K562 (cell line): ENCODE results near the gene TNIK. TPM values are rescaled to one million over a fixed set of nuclear protein-coding genes. Genes with fewer than 3 reads are reported as not detected.

Source experiments
- ATAC-seq: fragments of 200-7000 bp; cut with Tn5 transposase; 3 replicates; pipeline ENCODE4 v1.9.1; 2020; ENCODE audit warnings: moderate library complexity
- BruUV-seq: library from RNA; stranded (reverse); fragments of 400-500 nt; replicated peaks from 2 replicates; lab custom pipeline; 2021; lab: Mats Ljungman, UMichigan
- CTCF ChIA-PET: fragments of 300-600 bp; formaldehyde crosslinking; extraction: SDS; loops from one replicate; lab custom pipeline; 2021; ENCODE audit warnings: low intra/inter-chr PET ratio; lab: Yijun Ruan, JAX
- POLR2A ChIA-PET: fragments of 300-600, 350-650 bp; sonication (Branson Sonifier 250); formaldehyde crosslinking; extraction: SDS; loops from one replicate; lab custom pipeline; 2021; ENCODE audit warnings: antibody characterized with exemption, inconsistent platforms; lab: Yijun Ruan, JAX
- DNase-seq, 4 experiments: peaks; one replicate each; pipeline versions ENCODE4 v3.0.0 to v3.0.0-alpha.2; 2011 to 2018; ENCODE audit warnings: low spot score in 3 of 4, mixed read lengths in 3 of 4; ENCODE audit errors: extremely low read depth in 1 of 4
- FAIRE-seq: peaks from 2 replicates; lab custom pipeline; 2011; peaks lifted over from hg19 to GRCh38; lab: Jason Lieb, UNC
- H2AFZ ChIP-seq: 2 replicates; pipeline ENCODE4 v1.6.0; 2011; ENCODE audit warnings: low read depth, low read length, control low read depth, inconsistent platforms
- H3K27ac ChIP-seq: fragments of 200-600 bp; 3 replicates; pipeline ENCODE4 v1.8.0; 2011; ENCODE audit warnings: low read depth, mild to moderate bottlenecking, control low read depth, inconsistent platforms, low read length, moderate library complexity, mixed read lengths; ENCODE audit errors: extremely low read depth
- H3K27me3 ChIP-seq, 2 experiments: fragments of 300-600 bp in 1 of 2; 2 replicates in 1 of 2; 3 replicates in 1 of 2; pipeline versions ENCODE4 v1.6.0 to v1.8.0; 2011; ENCODE audit warnings: inconsistent platforms in 2 of 2, low read length in 2 of 2, mild to moderate bottlenecking in 1 of 2, mixed read lengths in 1 of 2, moderate library complexity in 1 of 2; ENCODE audit not compliant: control insufficient read depth in 2 of 2, insufficient read depth in 2 of 2
- H3K36me3 ChIP-seq: fragments of 300-600 bp; 3 replicates; pipeline ENCODE4 v1.8.0; 2011; ENCODE audit warnings: mild to moderate bottlenecking, low read length, inconsistent platforms; ENCODE audit not compliant: control insufficient read depth, insufficient read depth
- H3K4me1 ChIP-seq, 2 experiments: fragments of 200-600 bp in 1 of 2; replicated peaks in 1 of 2; 2 replicates in 1 of 2; 3 replicates in 1 of 2; pipeline versions ENCODE4 v1.5.1 to v1.8.0; 2011; ENCODE audit warnings: inconsistent platforms in 2 of 2, low read length in 2 of 2, mild to moderate bottlenecking in 1 of 2, mixed read lengths in 1 of 2, moderate library complexity in 1 of 2; ENCODE audit not compliant: control insufficient read depth in 2 of 2, insufficient read depth in 2 of 2
- H3K4me2 ChIP-seq: 2 replicates; pipeline ENCODE4 v1.6.1; 2011; ENCODE audit warnings: low read length, control low read depth, inconsistent platforms, mixed read lengths; ENCODE audit not compliant: insufficient read depth
- H3K4me3 ChIP-seq: fragments of 200-600 bp; sonication (generic), shearing (Covaris generic); 2 replicates; pipeline ENCODE4 v1.5.1; 2016; ENCODE audit warnings: control low read depth, inconsistent platforms
- H3K79me2 ChIP-seq: fragments of 200-600 bp; 3 replicates; pipeline ENCODE4 v1.8.0; 2011; ENCODE audit warnings: low read length, inconsistent platforms; ENCODE audit not compliant: control insufficient read depth, insufficient read depth
- H3K9ac ChIP-seq, 2 experiments: 2 replicates each; pipeline versions ENCODE4 v1.6.0 to v1.6.1; 2011; ENCODE audit warnings: low read depth in 2 of 2, low read length in 2 of 2, control low read depth in 1 of 2, inconsistent platforms in 1 of 2, mild to moderate bottlenecking in 1 of 2, mixed read lengths in 1 of 2; ENCODE audit not compliant: insufficient read depth in 1 of 2
- H3K9me1 ChIP-seq: one replicate; pipeline ENCODE4 v1.6.0; 2011; ENCODE audit warnings: inconsistent platforms, mild to moderate bottlenecking, low read length, moderate library complexity; ENCODE audit not compliant: control insufficient read depth, insufficient read depth
- H3K9me3 ChIP-seq: replicated peaks from 2 replicates; pipeline ENCODE4 v1.5.1; 2011; ENCODE audit warnings: low read depth, low read length, inconsistent platforms; ENCODE audit not compliant: control insufficient read depth, insufficient read depth
- H4K20me1 ChIP-seq: replicated peaks from 2 replicates; pipeline ENCODE4 v1.6.1; 2011; ENCODE audit warnings: low read length, inconsistent platforms, mixed read lengths; ENCODE audit not compliant: control insufficient read depth, insufficient read depth
- GTF3C2 ChIP-seq: IDR thresholded peaks from 3 replicates; pipeline ENCODE4 v1.6.1; 2011; ENCODE audit warnings: borderline replicate concordance, mild to moderate bottlenecking, moderate library complexity; ENCODE audit not compliant: insufficient read length; ENCODE audit errors: extremely low read depth
- HEY1 ChIP-seq: fragments of 250-450 bp; sonication (Bioruptor Pico); IDR thresholded peaks from 2 replicates; pipeline ENCODE4 v1.5.0; 2020; ENCODE audit warnings: mild to moderate bottlenecking, moderate library complexity, borderline replicate concordance
- HMBOX1 ChIP-seq: sonication (generic); IDR thresholded peaks from 2 replicates; pipeline ENCODE4 v1.6.1; 2016
- SREBF1 ChIP-seq: fragments of 150-350 bp; IDR thresholded peaks from 2 replicates; pipeline ENCODE4 v1.6.1; 2014; ENCODE audit warnings: antibody characterized with exemption, low read depth, low read length, borderline replicate concordance
- STAT5A ChIP-seq: IDR thresholded peaks from 2 replicates; pipeline ENCODE4 v1.6.1; 2012; ENCODE audit warnings: low read length, inconsistent platforms, borderline replicate concordance
- TRIM25 ChIP-seq: fragments of 450-650 bp; IDR thresholded peaks from 2 replicates; pipeline ENCODE4 v1.7.0; 2016; ENCODE audit warnings: borderline replicate concordance
- ZBTB26 ChIP-seq: fragments of 450-650 bp; formaldehyde crosslinking; IDR thresholded peaks from 2 replicates; pipeline ENCODE4 v1.4.0; 2022; ENCODE audit warnings: missing genetic modification characterization
- ZC3H4 ChIP-seq: sonication (generic); formaldehyde crosslinking; IDR thresholded peaks from 2 replicates; pipeline ENCODE4 v1.9.0; 2021; ENCODE audit warnings: missing genetic modification reagents, borderline replicate concordance
- ZNF311 ChIP-seq: fragments of 250-450 bp; sonication (Bioruptor Pico); IDR thresholded peaks from 2 replicates; pipeline ENCODE4 v1.4.0; 2020; ENCODE audit warnings: mild to moderate bottlenecking, moderate library complexity
- WGBS: fragments of 100-300 bp; shearing (Covaris generic); methylation state at CpG from one replicate; pipeline ENCODE4 v1.1.6; 2016; ENCODE audit warnings: low coverage, mixed read lengths; ENCODE audit not compliant: insufficient coverage; ENCODE audit errors: missing lambda C conversion rate; 5-methylcytosine and 5-hydroxymethylcytosine counted together
- in situ Hi-C: fragments of 300-500 bp; cut with MboI; formaldehyde crosslinking; loops from 4 replicates; pipeline ENCODE4 v1.15.0; 2018; ENCODE audit warnings: inconsistent platforms, mixed read lengths
- intact Hi-C: fragments of 100-400 bp; cut with micrococcal nuclease; formaldehyde crosslinking; loops from 2 replicates; pipeline ENCODE4 v1.14.2; 2022
- polyA plus RNA-seq, 8 experiments: library from polyadenylated mRNA; depleted of rRNA in 4 of 8; stranded (reverse) in 5 of 8; unstranded in 3 of 8; fragments of >200 nt; fragmentation: Nextera tagmentation in 2 of 8; fragmentation: Illumina TruSeq in 1 of 8; extraction: Ambion mirVana in 2 of 8; extraction: Trizol in 1 of 8; gene quantifications; 2 replicates each; pipeline versions ENCODE4 v1.2.1 to v1.2.3, GENCODE V29; 2011 to 2014; ENCODE audit warnings: inconsistent platforms in 1 of 8, missing spikeins in 1 of 8
- total RNA-seq, 7 experiments: library from RNA; depleted of rRNA in 6 of 7; stranded (reverse); fragments of >200 nt in 6 of 7; fragmentation: Illumina TruSeq in 2 of 7; extraction: Trizol in 2 of 7; gene quantifications; 2 replicates each; pipeline versions ENCODE4 v1.2.1 to v1.2.3, GENCODE V29; 2011 to 2021; ENCODE audit warnings: low replicate concordance in 1 of 7

The TNIK gene
- total and polyA plus RNA-seq, 9 of the 15 experiments (the other 6 are each of a cell fraction or from before 2014, with no cell fraction given), result 6.6 to 39.0 (median 24.7) TPM

GRCh38 chr3:171380711-171381425 lies 79.3 kb downstream of the TNIK start:
- ATAC-seq, result no peak
- no peak overlapping the region for H3K4me2 ChIP-seq
- POLR2A ChIA-PET, result interaction anchor here (0.9 kb wide), 1 partner anchor 9 kb away, joined by 4 read pairs; no protein-coding TSS in a partner anchor
- H2AFZ ChIP-seq, result no peak overlapping the region
- no peak overlapping the region for H3K27ac ChIP-seq
- CTCF ChIA-PET, result no interaction called here
- peaks cover 0 to 21% of the 10 kb centered on the region in 2 experiments; a peak in 4 of 5 replicates for H3K4me1 ChIP-seq
- peaks cover 6% of the 10 kb centered on the region for H3K9me1 ChIP-seq
- peaks cover 36% of the 10 kb centered on the region for H3K79me2 ChIP-seq
- H4K20me1 ChIP-seq, result peaks cover 22% of the 10 kb centered on the region
- no TSS peak for BruUV-seq
- no peaks in the 10 kb centered on the region for H3K9me3 ChIP-seq
- WGBS, result 44% methylated on average over 3 of the region's 3 CpGs
- no peak overlapping the region for H3K9ac ChIP-seq
- no peak for FAIRE-seq
- H3K36me3 ChIP-seq, result no peaks in the 10 kb centered on the region
- no peak for DNase-seq
- no peaks in the 10 kb centered on the region for H3K27me3 ChIP-seq
- H3K4me3 ChIP-seq, result no peak overlapping the region
- in situ Hi-C loops (no loop called here), intact Hi-C loops (no loop called here)
- TF ChIP-seq STAT5A (no peak), ZC3H4 (CRISPR knock-in tag) (no peak), GTF3C2 (no peak), ZNF311 (no peak), TRIM25 (no peak), HEY1 (CRISPR knock-in tag) (no peak), SREBF1 (no peak), ZBTB26 (CRISPR knock-in tag) (no peak), HMBOX1 (no peak)
